RPMI7951 (cell line): ENCODE data around the gene MKKS. TPM values are rescaled to one million over a fixed set of nuclear protein-coding genes. Genes with fewer than 3 reads are reported as not detected.

Experiments used
- DNase-seq: peaks from one replicate; pipeline ENCODE4 v3.0.0-alpha.2; 2012; ENCODE audit warnings: low read depth
- total RNA-seq: library from RNA; depleted of rRNA; stranded (reverse); fragments of >200 nt; shearing (Covaris generic); gene quantifications from 2 replicates; pipeline ENCODE4 v1.2.3, GENCODE V29; 2014; rRNA removed

Gene MKKS
- 22.2 and 29.7 TPM in 2 replicates for total RNA-seq

- DNase-seq = peak; percentile 93
Observed at GRCh38 chr20:10433623-10434466, at the start of gene MKKS. Gene MKKS, minus strand, starts transcription at chr20:10434222. Its CDS starts 20,708 bp downstream, at chr20:10413514.

GRCh38 chr20:10483691-10484090 is 49.7 kb upstream of the MKKS start:
- no peak for DNase-seq

- no peak for DNase-seq
Observed at GRCh38 chr20:10481676-10482075, 47.7 kb upstream of the MKKS start.

GRCh38 chr20:10478930-10479329 is 44.9 kb upstream of the MKKS start:
- no peak for DNase-seq

GRCh38 chr20:10478205-10478604 is 44.2 kb upstream of the MKKS start:
- no peak for DNase-seq

GRCh38 chr20:10476319-10476724 is 42.3 kb upstream of the MKKS start:
- DNase-seq = peak; percentile 47

GRCh38 chr20:10475225-10475624 is 41.2 kb upstream of the MKKS start:
- no peak for DNase-seq

- DNase-seq = no peak
Observed at GRCh38 chr20:10474606-10475184, 40.7 kb upstream of the MKKS start.

- no peak for DNase-seq
Observed at GRCh38 chr20:10472871-10473270, 38.8 kb upstream of the MKKS start.

- no peak for DNase-seq
Observed at GRCh38 chr20:10470276-10470675, 36.3 kb upstream of the MKKS start.

- peak; percentile 86 for DNase-seq
Observed at GRCh38 chr20:10469599-10469998, 35.6 kb upstream of the MKKS start.

- no peak for DNase-seq
Observed at GRCh38 chr20:10469056-10469455, 35.0 kb upstream of the MKKS start.

- no peak for DNase-seq
Observed at GRCh38 chr20:10468340-10468845, 34.4 kb upstream of the MKKS start.

- DNase-seq = no peak
Observed at GRCh38 chr20:10467681-10468339, 33.8 kb upstream of the MKKS start.

- DNase-seq = no peak
Observed at GRCh38 chr20:10466855-10467254, 32.8 kb upstream of the MKKS start.

- peak; percentile 36 for DNase-seq
Observed at GRCh38 chr20:10466325-10466724, 32.3 kb upstream of the MKKS start.

- DNase-seq = no peak
Observed at GRCh38 chr20:10465135-10465534, 31.1 kb upstream of the MKKS start.

- no peak for DNase-seq
Observed at GRCh38 chr20:10463622-10464021, 29.6 kb upstream of the MKKS start.

- peak; percentile 25 for DNase-seq
Observed at GRCh38 chr20:10462516-10462915, 28.5 kb upstream of the MKKS start.

- no peak for DNase-seq
Observed at GRCh38 chr20:10461495-10461894, 27.5 kb upstream of the MKKS start.

- DNase-seq = no peak
Observed at GRCh38 chr20:10454151-10454750, 20.2 kb upstream of the MKKS start.

GRCh38 chr20:10453241-10453640 is 19.2 kb upstream of the MKKS start:
- DNase-seq = no peak
